Vagina (tissue), 2 donors: Measurements from ENCODE around the gene SYNDIG1. TPM values are rescaled to one million over a fixed set of nuclear protein-coding genes. Genes with fewer than 3 reads are reported as not detected.

ENCODE experiments used
- DNase-seq, 2 donors: peaks; one replicate each; pipeline ENCODE4 v3.0.0-alpha.2; 2017; ENCODE audit errors: extremely low spot score in 2 of 2
- H3K27ac ChIP-seq: fragments of 200-600 bp; sonication (generic); one replicate; pipeline ENCODE4 v1.5.1; 2019
- H3K27me3 ChIP-seq: fragments of 200-600 bp; sonication (generic); one replicate; pipeline ENCODE4 v1.5.1; 2019
- H3K36me3 ChIP-seq, 2 donors: fragments of 200-600 bp; sonication (generic); one replicate each; pipeline ENCODE4 v1.5.1; 2017 to 2019
- H3K4me1 ChIP-seq: fragments of 200-600 bp; sonication (generic); one replicate; pipeline ENCODE4 v1.5.1; 2019
- H3K4me3 ChIP-seq, 2 donors: fragments of 200-600 bp; sonication (generic); 1 replicate in 1 of 2; 2 replicates in 1 of 2; pipeline ENCODE4 v1.5.1; 2016 to 2019
- H3K9me3 ChIP-seq: fragments of 200-600 bp; sonication (generic); one replicate; pipeline ENCODE4 v1.5.1; 2019
- CTCF ChIP-seq, 3 experiments: fragments of 450-650 bp in 2 of 3; fragments of 200-600 bp in 1 of 3; sonication (generic) in 1 of 3; IDR thresholded peaks; one replicate each; pipeline ENCODE4 v1.5.1; 2017 to 2019; ENCODE audit warnings: antibody characterized with exemption in 3 of 3, mild to moderate bottlenecking in 2 of 3, moderate library complexity in 2 of 3
- POLR2A ChIP-seq, 2 donors: fragments of 450-650 bp; IDR thresholded peaks; one replicate each; pipeline ENCODE4 v1.6.1; 2017; ENCODE audit warnings: antibody characterized with exemption in 2 of 2, mild to moderate bottlenecking in 2 of 2, moderate library complexity in 2 of 2
- POLR2AphosphoS5 ChIP-seq, 2 donors: sonication (generic); formaldehyde crosslinking; IDR thresholded peaks; one replicate each; pipeline ENCODE4 v1.9.0; 2017; ENCODE audit warnings: antibody characterized with exemption in 2 of 2, mild to moderate bottlenecking in 2 of 2, low read depth in 1 of 2; ENCODE audit not compliant: insufficient read depth in 1 of 2
- intact Hi-C: fragments of 100-400 bp; cut with DNase I; formaldehyde crosslinking; loops from one replicate; pipeline ENCODE4 v1.15.1; 2023
- total RNA-seq: library from RNA; depleted of rRNA; stranded (reverse); fragments of >200 nt; gene quantifications from one replicate; pipeline ENCODE4 v1.2.3, GENCODE V29; 2016

The SYNDIG1 gene
- total RNA-seq, 1 donor from 2014 or later = 3.2 TPM

DNA sequence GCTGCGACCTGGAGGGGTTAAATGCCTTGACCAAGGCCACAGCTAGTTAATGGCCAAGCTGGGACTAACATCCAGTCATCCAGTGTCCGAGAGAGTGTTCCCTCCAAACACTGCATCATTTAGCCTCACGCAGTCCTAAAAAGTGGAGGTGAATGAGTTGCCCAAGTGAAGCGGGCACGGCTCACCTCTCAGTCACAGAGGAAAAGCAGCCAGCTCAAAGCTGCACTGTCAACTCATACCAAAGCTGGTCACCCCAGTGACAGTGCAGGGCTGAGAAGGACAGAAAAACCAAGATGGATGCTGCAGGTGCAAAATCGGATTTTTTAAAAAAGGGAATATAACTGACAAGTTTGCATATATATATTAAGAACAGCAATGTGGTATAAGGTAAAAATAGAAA is 168.5 kb downstream of the SYNDIG1 start:
- intact Hi-C loops = no loop called here
- Histone ChIP-seq H3K27me3 (no peaks in the 10 kb centered on the region), H3K9me3 (no peaks in the 10 kb centered on the region), H3K27ac (no peak overlapping the region), H3K36me3 (no peaks in the 10 kb centered on the region), H3K4me3 (no peak overlapping the region), H3K4me1 (no peaks in the 10 kb centered on the region)
- no peak for DNase-seq
- TF ChIP-seq POLR2AphosphoS5 (IDR thresholded peaks at IDR 0.05; ENCODE audit: insufficient read depth in 1 of 2, low read depth in 1 of 2) = no peak

DNA sequence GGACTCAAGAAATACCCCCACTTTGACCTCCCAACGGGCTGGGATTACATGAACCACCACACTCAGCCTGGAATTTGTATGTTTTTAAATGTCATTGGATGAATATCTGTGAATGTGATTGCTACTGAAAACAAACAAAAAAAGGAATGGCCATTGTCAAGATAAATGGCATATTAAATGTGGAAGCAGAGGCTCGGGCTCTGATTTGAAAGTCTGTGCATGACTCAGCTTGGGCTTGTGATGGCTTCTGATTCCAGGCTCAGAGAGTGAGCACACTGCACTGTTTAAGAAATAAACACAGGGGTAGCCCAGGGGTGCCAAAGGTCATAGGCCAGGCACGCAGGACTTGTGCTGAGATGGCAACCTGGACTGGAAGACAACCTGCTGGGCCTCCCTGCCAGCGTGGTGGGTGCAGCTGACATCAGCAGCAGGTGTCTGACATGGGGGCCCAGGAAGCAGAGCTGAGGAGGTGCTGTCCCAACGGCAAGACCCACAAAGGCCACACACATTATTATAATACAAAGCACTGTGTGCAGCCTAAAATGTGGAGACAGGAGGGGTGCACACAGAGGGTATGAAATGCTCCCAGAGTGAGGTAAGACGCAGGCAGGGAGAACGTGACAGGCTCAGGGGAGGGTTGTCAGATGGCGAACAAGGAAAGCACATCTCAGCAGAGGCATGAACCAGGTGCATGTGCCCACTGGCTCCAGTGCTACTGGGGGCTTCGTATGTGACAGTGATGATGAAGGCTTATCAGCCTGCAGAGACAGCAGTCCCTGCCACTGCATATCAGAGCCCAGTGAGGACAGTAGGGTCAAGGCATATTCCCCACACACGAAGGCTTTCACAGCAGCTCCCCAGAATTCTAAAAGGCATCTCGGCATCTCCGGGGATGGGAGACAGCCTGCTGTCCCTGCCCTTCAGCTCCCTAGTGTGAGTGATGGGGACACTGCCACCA is 169.4 kb downstream of the SYNDIG1 start:
- H3K9me3 ChIP-seq = no peaks in the 10 kb centered on the region
- no peak overlapping the region for H3K27ac ChIP-seq
- no peaks in the 10 kb centered on the region for H3K36me3 ChIP-seq
- intact Hi-C loops = no loop called here
- H3K4me3 ChIP-seq = no peak overlapping the region
- TF ChIP-seq POLR2AphosphoS5 (IDR thresholded peaks at IDR 0.05; ENCODE audit: insufficient read depth in 1 of 2, low read depth in 1 of 2) = no peak
- no peak for TF ChIP-seq CTCF (IDR thresholded peaks at IDR 0.05)
- TF ChIP-seq POLR2A (IDR thresholded peaks at IDR 0.05) = no peak
- no peaks in the 10 kb centered on the region for H3K27me3 ChIP-seq
- DNase-seq = peak in 1 of 2 donors; percentile 77
- H3K4me1 ChIP-seq = no peaks in the 10 kb centered on the region

GRCh38 chr20:24640276-24640675 is 170.8 kb downstream of the SYNDIG1 start:
- DNase-seq = no peak
- Histone ChIP-seq H3K27ac (no peak overlapping the region), H3K4me3 (no peak overlapping the region), H3K27me3 (no peaks in the 10 kb centered on the region), H3K36me3 (no peaks in the 10 kb centered on the region), H3K9me3 (no peaks in the 10 kb centered on the region), H3K4me1 (no peaks in the 10 kb centered on the region)
- no peak for TF ChIP-seq POLR2AphosphoS5 (IDR thresholded peaks at IDR 0.05; ENCODE audit: insufficient read depth in 1 of 2, low read depth in 1 of 2)
- intact Hi-C loops = no loop called here

GRCh38 chr20:24640686-24641085 is 171.3 kb downstream of the SYNDIG1 start:
- no peak for DNase-seq
- Histone ChIP-seq H3K4me1 (no peaks in the 10 kb centered on the region), H3K9me3 (no peaks in the 10 kb centered on the region), H3K27me3 (no peaks in the 10 kb centered on the region), H3K36me3 (no peaks in the 10 kb centered on the region), H3K27ac (no peak overlapping the region), H3K4me3 (no peak overlapping the region)
- intact Hi-C loops = no loop called here
- TF ChIP-seq POLR2A (IDR thresholded peaks at IDR 0.05) (no peak), POLR2AphosphoS5 (IDR thresholded peaks at IDR 0.05; ENCODE audit: insufficient read depth in 1 of 2, low read depth in 1 of 2) (no peak)

- Histone ChIP-seq H3K9me3 (no peaks in the 10 kb centered on the region), H3K27me3 (no peaks in the 10 kb centered on the region), H3K36me3 (no peaks in the 10 kb centered on the region), H3K27ac (no peak overlapping the region), H3K4me1 (peaks cover 10% of the 10 kb centered on the region), H3K4me3 (no peak overlapping the region)
- no peak for DNase-seq
- no peak for TF ChIP-seq CTCF (IDR thresholded peaks at IDR 0.05)
- no peak for TF ChIP-seq POLR2AphosphoS5 (IDR thresholded peaks at IDR 0.05; ENCODE audit: insufficient read depth in 1 of 2, low read depth in 1 of 2)
- TF ChIP-seq POLR2A (IDR thresholded peaks at IDR 0.05) = no peak
- intact Hi-C loops = no loop called here
Measured at GRCh38 chr20:24643731-24644626, 174.6 kb downstream of the SYNDIG1 start.

DNA sequence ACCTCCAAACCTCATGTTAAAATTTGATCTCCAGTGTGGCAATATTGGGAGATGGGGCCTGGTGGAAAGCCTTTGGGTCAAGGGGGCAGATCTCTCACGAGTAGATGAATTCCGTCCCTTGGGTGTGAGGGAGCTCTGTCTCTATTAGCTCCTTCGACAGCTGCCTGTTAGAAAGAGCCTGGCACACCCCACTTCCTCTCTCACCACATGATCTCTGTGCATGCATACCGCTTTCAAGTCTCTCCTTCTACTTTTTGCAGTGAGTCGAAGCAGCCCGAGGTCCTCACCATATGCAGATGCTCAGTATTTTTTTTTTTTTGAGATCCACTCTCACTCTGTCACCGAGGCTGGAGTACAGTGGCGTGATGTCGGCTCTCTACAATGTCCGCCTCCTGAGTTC is 176.9 kb downstream of the SYNDIG1 start:
- peaks cover 16% of the 10 kb centered on the region for H3K4me1 ChIP-seq
- no peaks in the 10 kb centered on the region for H3K9me3 ChIP-seq
- no peaks in the 10 kb centered on the region for H3K36me3 ChIP-seq
- H3K27me3 ChIP-seq = no peaks in the 10 kb centered on the region
- TF ChIP-seq POLR2AphosphoS5 (IDR thresholded peaks at IDR 0.05; ENCODE audit: insufficient read depth in 1 of 2, low read depth in 1 of 2) (no peak), CTCF (IDR thresholded peaks at IDR 0.05) (no peak), POLR2A (IDR thresholded peaks at IDR 0.05) (no peak)
- intact Hi-C loops = no loop called here
- no peak for DNase-seq
- H3K4me3 ChIP-seq = no peak overlapping the region
- no peak overlapping the region for H3K27ac ChIP-seq
